ENCODE results near the gene NEDD4L. TPM values are rescaled to one million over a fixed set of nuclear protein-coding genes. Genes with fewer than 3 reads are reported as not detected.

Gene NEDD4L
- total RNA-seq, 2 experiments from 2014 or later, result 11.2 to 13.7 TPM

GRCh38 chr18:58181988-58182387 is 138.0 kb downstream of the NEDD4L start:
- no peaks in the 10 kb centered on the region for H3K36me3 ChIP-seq (ENCODE audit: insufficient read depth, low read length)
- ChIA-PET POLR2A (no interaction called here), CTCF (interaction anchor here (1.0 kb wide), 1 partner anchor 578 kb away, joined by 3 read pairs; no protein-coding TSS in a partner anchor)
- Mint-ChIP-seq H3K27ac (no peak overlapping the region), H3K27me3 (peaks cover 6% of the 10 kb centered on the region), H3K9me3 (no peaks in the 10 kb centered on the region), H3K4me3 (no peak overlapping the region), H3K4me1 (ENCODE audit: low read depth) (no peaks in the 10 kb centered on the region), H3K36me3 (ENCODE audit: low read depth) (no peaks in the 10 kb centered on the region)
- intact Hi-C loops (cut with DNase I, micrococcal nuclease), result loop anchor here (2.0 to 10.0 kb wide), 7 partner anchors 135 to 583 kb away; no protein-coding TSS in a partner anchor
- no peak overlapping the region for H3K27ac ChIP-seq (ENCODE audit: low read depth in 1 of 2, low read length in 2 of 2)
- no peaks in the 10 kb centered on the region for H3K9me3 ChIP-seq (ENCODE audit: control insufficient read depth in 1 of 2, insufficient read depth in 1 of 2, low read length in 2 of 2)
- DNase-seq (no peak), ATAC-seq (ENCODE audit: poor library complexity) (no peak)
- H3K4me1 ChIP-seq (ENCODE audit: insufficient read depth, low read length), result no peaks in the 10 kb centered on the region
- TF ChIP-seq, protein P1, sequence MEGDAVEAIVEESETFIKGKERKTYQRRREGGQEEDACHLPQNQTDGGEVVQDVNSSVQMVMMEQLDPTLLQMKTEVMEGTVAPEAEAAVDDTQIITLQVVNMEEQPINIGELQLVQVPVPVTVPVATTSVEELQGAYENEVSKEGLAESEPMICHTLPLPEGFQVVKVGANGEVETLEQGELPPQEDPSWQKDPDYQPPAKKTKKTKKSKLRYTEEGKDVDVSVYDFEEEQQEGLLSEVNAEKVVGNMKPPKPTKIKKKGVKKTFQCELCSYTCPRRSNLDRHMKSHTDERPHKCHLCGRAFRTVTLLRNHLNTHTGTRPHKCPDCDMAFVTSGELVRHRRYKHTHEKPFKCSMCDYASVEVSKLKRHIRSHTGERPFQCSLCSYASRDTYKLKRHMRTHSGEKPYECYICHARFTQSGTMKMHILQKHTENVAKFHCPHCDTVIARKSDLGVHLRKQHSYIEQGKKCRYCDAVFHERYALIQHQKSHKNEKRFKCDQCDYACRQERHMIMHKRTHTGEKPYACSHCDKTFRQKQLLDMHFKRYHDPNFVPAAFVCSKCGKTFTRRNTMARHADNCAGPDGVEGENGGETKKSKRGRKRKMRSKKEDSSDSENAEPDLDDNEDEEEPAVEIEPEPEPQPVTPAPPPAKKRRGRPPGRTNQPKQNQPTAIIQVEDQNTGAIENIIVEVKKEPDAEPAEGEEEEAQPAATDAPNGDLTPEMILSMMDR (IDR thresholded peaks at IDR 0.05), result no peak
- no peaks in the 10 kb centered on the region for H3K27me3 ChIP-seq (ENCODE audit: control insufficient read depth in 1 of 2, insufficient read depth in 2 of 2, low read length in 2 of 2)
- no peak overlapping the region for H3K4me3 ChIP-seq (ENCODE audit: low read length)

DNA sequence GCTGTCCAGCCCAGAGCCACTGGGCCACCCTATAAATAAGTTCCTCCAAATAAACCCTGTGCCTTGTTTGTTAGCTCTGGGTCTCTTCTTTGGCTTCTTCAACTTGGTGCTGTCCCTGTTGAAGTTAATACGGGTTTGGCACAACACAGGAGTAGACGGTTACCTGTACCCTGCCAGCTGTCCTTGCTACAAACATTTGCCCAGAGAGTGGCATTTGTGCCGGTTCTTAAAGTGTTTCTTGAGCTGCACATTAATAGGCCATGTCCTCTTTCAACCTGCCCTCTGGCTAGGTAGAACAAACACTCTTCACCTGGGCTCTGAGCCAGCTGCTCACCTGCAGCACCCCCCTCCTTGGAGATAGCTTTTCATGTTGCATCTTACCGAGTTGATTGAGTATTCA is 139.2 kb downstream of the NEDD4L start:
- Histone ChIP-seq H3K9me3 (ENCODE audit: control insufficient read depth in 1 of 2, insufficient read depth in 1 of 2, low read length in 2 of 2) (no peaks in the 10 kb centered on the region), H3K27ac (ENCODE audit: low read depth in 1 of 2, low read length in 2 of 2) (no peak overlapping the region), H3K27me3 (ENCODE audit: control insufficient read depth in 1 of 2, insufficient read depth in 2 of 2, low read length in 2 of 2) (no peaks in the 10 kb centered on the region), H3K4me3 (ENCODE audit: low read length) (no peak overlapping the region), H3K4me1 (ENCODE audit: insufficient read depth, low read length) (no peaks in the 10 kb centered on the region), H3K36me3 (ENCODE audit: insufficient read depth, low read length) (no peaks in the 10 kb centered on the region)
- no peaks in the 10 kb centered on the region for H3K4me1 Mint-ChIP-seq (ENCODE audit: low read depth)
- POLR2A ChIA-PET, result no interaction called here
- ATAC-seq (ENCODE audit: poor library complexity) (no peak), DNase-seq (no peak)
- intact Hi-C loops (cut with DNase I, micrococcal nuclease), result loop anchor here (5.0 to 10.0 kb wide), 5 partner anchors 136 to 582 kb away; no protein-coding TSS in a partner anchor
- H3K9me3 Mint-ChIP-seq, result no peaks in the 10 kb centered on the region
- H3K27me3 Mint-ChIP-seq, result peaks cover 9% of the 10 kb centered on the region
- H3K27ac Mint-ChIP-seq, result no peak overlapping the region
- no peak overlapping the region for H3K4me3 Mint-ChIP-seq
- TF ChIP-seq, protein P1 (IDR thresholded peaks at IDR 0.05), result no peak
- H3K36me3 Mint-ChIP-seq (ENCODE audit: low read depth), result no peaks in the 10 kb centered on the region
- CTCF ChIA-PET, result no interaction called here

DNA sequence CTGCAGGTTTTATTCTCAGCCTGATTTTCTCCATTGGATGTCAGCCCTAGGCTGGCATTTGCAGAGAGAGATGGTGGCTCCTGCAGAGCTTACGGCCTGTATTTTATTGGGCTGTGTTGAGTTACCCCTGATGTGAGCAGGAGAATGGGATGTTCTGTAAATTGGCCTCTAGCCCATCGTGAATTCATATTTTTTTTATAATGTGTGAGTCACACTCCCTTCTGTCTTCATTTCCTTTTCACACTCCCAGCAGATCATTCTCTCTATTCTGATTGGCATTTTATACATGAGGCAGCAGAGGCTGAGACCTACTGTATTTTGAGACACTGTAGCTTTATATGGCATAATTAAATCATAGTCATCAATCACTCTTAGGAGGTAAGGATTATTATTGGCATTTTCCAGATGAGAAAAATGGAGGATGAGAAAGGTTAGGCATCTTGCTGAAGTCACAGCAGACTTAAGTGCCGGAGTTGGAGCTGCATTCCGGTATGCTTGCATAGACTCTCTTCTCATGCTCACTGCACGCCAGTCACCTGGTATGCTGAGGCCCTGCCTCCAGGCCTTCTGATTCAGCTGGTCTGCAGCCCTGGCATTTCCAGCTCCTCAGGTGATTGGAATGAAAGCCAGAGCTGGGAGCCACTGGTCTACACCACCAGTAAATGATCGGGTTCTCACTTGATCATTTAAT is 142.4 kb downstream of the NEDD4L start:
- H3K36me3 ChIP-seq (ENCODE audit: insufficient read depth, low read length), result no peaks in the 10 kb centered on the region
- no peak overlapping the region for H3K27ac ChIP-seq (ENCODE audit: low read depth in 1 of 2, low read length in 2 of 2)
- no peaks in the 10 kb centered on the region for H3K4me1 ChIP-seq (ENCODE audit: insufficient read depth, low read length)
- no peaks in the 10 kb centered on the region for H3K27me3 ChIP-seq (ENCODE audit: control insufficient read depth in 1 of 2, insufficient read depth in 2 of 2, low read length in 2 of 2)
- ATAC-seq (ENCODE audit: poor library complexity), result no peak
- TF ChIP-seq, protein P1 (IDR thresholded peaks at IDR 0.05), result no peak
- ChIA-PET CTCF (no interaction called here), POLR2A (no interaction called here)
- H3K4me1 Mint-ChIP-seq (ENCODE audit: low read depth), result no peaks in the 10 kb centered on the region
- peaks cover 20% of the 10 kb centered on the region for H3K27me3 Mint-ChIP-seq
- H3K36me3 Mint-ChIP-seq (ENCODE audit: low read depth), result no peaks in the 10 kb centered on the region
- DNase-seq, result no peak
- H3K27ac Mint-ChIP-seq, result no peak overlapping the region
- no peak overlapping the region for H3K4me3 ChIP-seq (ENCODE audit: low read length)
- no peaks in the 10 kb centered on the region for H3K9me3 Mint-ChIP-seq
- H3K4me3 Mint-ChIP-seq, result no peak overlapping the region
- H3K9me3 ChIP-seq (ENCODE audit: control insufficient read depth in 1 of 2, insufficient read depth in 1 of 2, low read length in 2 of 2), result no peaks in the 10 kb centered on the region
- intact Hi-C loops (cut with DNase I, micrococcal nuclease), result loop anchor here (10.0 kb wide), 1 partner anchor 578 kb away; no protein-coding TSS in a partner anchor

Measured in CD4-positive, alpha-beta T cell (primary cell).